SK-N-SH (cell line): Measurements from ENCODE around the gene RBPJL. TPM values are rescaled to one million over a fixed set of nuclear protein-coding genes. Genes with fewer than 3 reads are reported as not detected.

Source experiments
- CTCF ChIA-PET: fragments of 300-600, 350-600 bp; formaldehyde crosslinking; extraction: SDS; loops from one replicate; lab custom pipeline; 2021; lab: Yijun Ruan, JAX
- POLR2A ChIA-PET: fragments of 350-600 bp; sonication (Branson Sonifier 250); formaldehyde crosslinking; extraction: SDS; loops from one replicate; lab custom pipeline; 2020; ENCODE audit warnings: antibody characterized with exemption, inconsistent platforms; lab: Yijun Ruan, JAX
- DNase-seq: peaks from one replicate; pipeline ENCODE4 v3.0.0; 2012
- H2AFZ ChIP-seq: fragments of 200-600 bp; sonication (generic); 2 replicates; pipeline ENCODE4 v1.8.1; 2016; ENCODE audit warnings: antibody characterized with exemption, mild to moderate bottlenecking, low read depth
- H3F3A ChIP-seq: fragments of 200-600 bp; sonication (generic); replicated peaks from 2 replicates; pipeline ENCODE3; 2016; ENCODE audit warnings: antibody characterized with exemption, mild to moderate bottlenecking; ENCODE audit not compliant: insufficient read depth
- H3K27ac ChIP-seq, 2 experiments: fragments of 200-500 bp in 1 of 2; fragments of 200-600 bp in 1 of 2; sonication (Bioruptor generic) in 1 of 2; sonication (generic), shearing (Covaris generic) in 1 of 2; 2 replicates each; pipeline versions ENCODE4 v1.5.1 to v1.6.1; 2014 to 2016; ENCODE audit warnings: low read depth in 2 of 2, inconsistent platforms in 1 of 2, low read length in 1 of 2, mild to moderate bottlenecking in 1 of 2, mixed read lengths in 1 of 2
- H3K27me3 ChIP-seq: fragments of 200-600 bp; sonication (generic), shearing (Covaris generic); 2 replicates; pipeline ENCODE4 v1.6.1; 2016; ENCODE audit warnings: mixed run types; ENCODE audit not compliant: insufficient read depth
- H3K36me3 ChIP-seq, 2 experiments: fragments of 200-500 bp in 1 of 2; fragments of 200-600 bp in 1 of 2; sonication (Bioruptor generic) in 1 of 2; sonication (generic) in 1 of 2; replicated peaks in 1 of 2; 2 replicates each; pipeline versions ENCODE3 to v1.5.1; 2014 to 2016; ENCODE audit warnings: low read length in 1 of 2, mild to moderate bottlenecking in 1 of 2; ENCODE audit not compliant: insufficient read depth in 2 of 2, control insufficient read depth in 1 of 2
- H3K4me1 ChIP-seq, 2 experiments: fragments of 200-500 bp in 1 of 2; fragments of 200-600 bp in 1 of 2; sonication (Bioruptor generic) in 1 of 2; sonication (generic), shearing (Covaris generic) in 1 of 2; 2 replicates each; pipeline versions ENCODE4 v1.5.1 to v1.6.1; 2014 to 2016; ENCODE audit warnings: low read depth in 1 of 2, low read length in 1 of 2, mixed run types in 1 of 2; ENCODE audit not compliant: insufficient read depth in 2 of 2, control insufficient read depth in 1 of 2
- H3K4me2 ChIP-seq: fragments of 200-600 bp; sonication (generic), shearing (Covaris generic); 2 replicates; pipeline ENCODE4 v1.6.1; 2017; ENCODE audit warnings: mixed run types
- H3K4me3 ChIP-seq, 2 experiments: fragments of 200-500 bp in 1 of 2; fragments of 200-600 bp in 1 of 2; sonication (Bioruptor generic) in 1 of 2; sonication (generic), shearing (Covaris generic) in 1 of 2; 2 replicates each; pipeline versions ENCODE4 v1.5.1 to v1.8.1; 2014 to 2016; ENCODE audit warnings: low read depth in 2 of 2, inconsistent platforms in 1 of 2, low read length in 1 of 2, mild to moderate bottlenecking in 1 of 2, mixed read lengths in 1 of 2, moderate library complexity in 1 of 2
- H3K79me2 ChIP-seq: fragments of 200-600 bp; sonication (generic); 2 replicates; pipeline ENCODE4 v1.8.1; 2017; ENCODE audit warnings: mild to moderate bottlenecking; ENCODE audit not compliant: insufficient read depth
- H3K9ac ChIP-seq: fragments of 200-600 bp; sonication (generic); 2 replicates; pipeline ENCODE4 v1.6.1; 2017; ENCODE audit warnings: mixed run types
- H3K9me2 ChIP-seq: fragments of 200-600 bp; sonication (generic); 2 replicates; pipeline ENCODE4 v1.6.1; 2017; ENCODE audit warnings: mixed run types
- H3K9me3 ChIP-seq: fragments of 200-600 bp; sonication (generic); 2 replicates; pipeline ENCODE4 v1.6.1; 2017; ENCODE audit warnings: mixed run types, mild to moderate bottlenecking, moderate library complexity
- H4K20me1 ChIP-seq: fragments of 200-600 bp; sonication (generic); 2 replicates; pipeline ENCODE4 v1.6.1; 2017; ENCODE audit warnings: mild to moderate bottlenecking, mixed run types; ENCODE audit not compliant: insufficient read depth
- ELF1 ChIP-seq: IDR thresholded peaks from 2 replicates; pipeline ENCODE4 v1.4.0; 2012
- EP300 ChIP-seq, 2 experiments: IDR thresholded peaks; 2 replicates each; pipeline versions ENCODE4 v1.4.0 to v1.6.1; 2012; ENCODE audit warnings: borderline replicate concordance in 1 of 2, low read depth in 1 of 2, low read length in 1 of 2
- EZH2phosphoT487 ChIP-seq: fragments of 200-600 bp; sonication (generic); IDR thresholded peaks from 2 replicates; pipeline ENCODE4 v1.6.1; 2017; ENCODE audit warnings: low read depth, mixed run types, mild to moderate bottlenecking, antibody characterized with exemption, moderate library complexity, borderline replicate concordance
- FOXM1 ChIP-seq: IDR thresholded peaks from 2 replicates; pipeline ENCODE4 v1.4.0; 2012; ENCODE audit warnings: low read depth, mild to moderate bottlenecking
- GABPA ChIP-seq: IDR thresholded peaks from 2 replicates; pipeline ENCODE4 v1.4.0; 2012; ENCODE audit warnings: low read depth, mild to moderate bottlenecking
- SIN3A ChIP-seq: IDR thresholded peaks from 2 replicates; pipeline ENCODE4 v1.6.1; 2012; ENCODE audit warnings: low read depth, mild to moderate bottlenecking, low read length, moderate library complexity, borderline replicate concordance
- ZBTB33 ChIP-seq: IDR thresholded peaks from 2 replicates; pipeline ENCODE4 v1.4.0; 2012; ENCODE audit warnings: low read depth, borderline replicate concordance
- WGBS: methylation state at CpG from one replicate; pipeline ENCODE4 v1.1.6; 2017; ENCODE audit warnings: low lambda C conversion rate; 5-methylcytosine and 5-hydroxymethylcytosine counted together
- polyA plus RNA-seq, 3 experiments: library from polyadenylated mRNA; depleted of rRNA; stranded (reverse); fragments of >200 nt; gene quantifications; 2 replicates each; pipeline ENCODE4 v1.2.3, GENCODE V29; 2012
- TF ChIP-seq, protein P1 (sequence below): fragments of 200-600 bp; sonication (generic); IDR thresholded peaks from 2 replicates; pipeline ENCODE4 v1.6.1; 2017; ENCODE audit warnings: antibody characterized with exemption, mild to moderate bottlenecking, moderate library complexity

Gene RBPJL
- polyA plus RNA-seq, 1 of the 3 experiments (the other 2 are of a cell fraction), result not detected

GRCh38 chr20:45279992-45280391 is 26.6 kb upstream of the RBPJL start:
- Histone ChIP-seq H4K20me1 (no peaks in the 10 kb centered on the region), H3K27me3 (peaks cover 36% of the 10 kb centered on the region), H3K4me1 (no peaks in the 10 kb centered on the region), H3K9me2 (no peaks in the 10 kb centered on the region), H3K9me3 (no peaks in the 10 kb centered on the region), H2AFZ (no peak overlapping the region), H3K9ac (no peak overlapping the region), H3K4me2 (no peak overlapping the region), H3K4me3 (no peak overlapping the region), H3K79me2 (no peaks in the 10 kb centered on the region), H3F3A (no peaks in the 10 kb centered on the region), H3K27ac (no peak overlapping the region), H3K36me3 (no peaks in the 10 kb centered on the region)
- DNase-seq, result no peak
- CTCF ChIA-PET, result interaction anchor here (1.0 to 6.0 kb wide), 4 partner anchors 11 to 24 kb away, joined by 3 to 33 read pairs (median 14); no protein-coding TSS in a partner anchor
- POLR2A ChIA-PET, result no interaction called here
- 8% methylated on average over 1 of the region's 1 CpG for WGBS
- no peak for TF ChIP-seq ZBTB33
- no peak for TF ChIP-seq EP300 (IDR thresholded peaks at IDR 0.05; ENCODE audit: borderline replicate concordance in 1 of 2, low read depth in 1 of 2, low read length in 1 of 2)
- TF ChIP-seq, protein P1, sequence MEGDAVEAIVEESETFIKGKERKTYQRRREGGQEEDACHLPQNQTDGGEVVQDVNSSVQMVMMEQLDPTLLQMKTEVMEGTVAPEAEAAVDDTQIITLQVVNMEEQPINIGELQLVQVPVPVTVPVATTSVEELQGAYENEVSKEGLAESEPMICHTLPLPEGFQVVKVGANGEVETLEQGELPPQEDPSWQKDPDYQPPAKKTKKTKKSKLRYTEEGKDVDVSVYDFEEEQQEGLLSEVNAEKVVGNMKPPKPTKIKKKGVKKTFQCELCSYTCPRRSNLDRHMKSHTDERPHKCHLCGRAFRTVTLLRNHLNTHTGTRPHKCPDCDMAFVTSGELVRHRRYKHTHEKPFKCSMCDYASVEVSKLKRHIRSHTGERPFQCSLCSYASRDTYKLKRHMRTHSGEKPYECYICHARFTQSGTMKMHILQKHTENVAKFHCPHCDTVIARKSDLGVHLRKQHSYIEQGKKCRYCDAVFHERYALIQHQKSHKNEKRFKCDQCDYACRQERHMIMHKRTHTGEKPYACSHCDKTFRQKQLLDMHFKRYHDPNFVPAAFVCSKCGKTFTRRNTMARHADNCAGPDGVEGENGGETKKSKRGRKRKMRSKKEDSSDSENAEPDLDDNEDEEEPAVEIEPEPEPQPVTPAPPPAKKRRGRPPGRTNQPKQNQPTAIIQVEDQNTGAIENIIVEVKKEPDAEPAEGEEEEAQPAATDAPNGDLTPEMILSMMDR, result no peak

DNA sequence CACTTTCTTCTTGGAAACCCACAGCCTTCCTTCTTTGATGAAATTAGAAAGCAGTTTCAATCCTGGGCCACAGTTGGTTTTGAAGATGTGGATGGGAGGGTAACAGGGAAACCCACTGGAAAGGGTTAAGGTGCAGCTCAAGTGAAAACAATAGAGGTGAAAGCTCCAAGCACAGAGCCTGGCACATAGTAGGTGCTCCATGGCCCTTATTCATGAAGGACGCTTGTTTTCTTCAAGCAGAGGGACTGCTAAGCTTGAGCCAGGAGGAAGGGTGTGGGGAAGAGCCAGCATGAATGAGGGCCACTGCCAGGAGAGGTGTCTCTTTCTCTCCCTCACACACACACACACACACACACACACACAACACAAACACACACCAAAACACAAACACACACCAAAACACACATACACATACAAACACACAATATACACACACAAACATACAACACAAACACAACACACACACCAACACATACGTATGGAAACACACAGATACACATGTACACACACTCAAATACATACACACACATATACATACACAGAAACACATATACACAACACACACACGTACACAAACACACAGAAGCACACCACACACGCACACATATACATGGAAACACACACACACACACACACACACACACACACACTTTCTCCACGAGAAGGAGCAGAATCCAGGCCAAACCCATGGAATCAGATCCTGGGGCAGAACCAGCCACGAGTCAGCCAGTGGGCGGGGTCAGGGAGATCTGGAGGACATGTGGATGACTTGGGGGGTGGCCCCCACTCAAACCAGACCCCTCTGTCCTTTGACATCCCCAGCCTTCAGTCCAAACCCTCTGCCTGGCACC is 23.7 kb upstream of the RBPJL start:
- Histone ChIP-seq H3K36me3 (no peaks in the 10 kb centered on the region), H3K27me3 (peaks cover 31% of the 10 kb centered on the region), H3K27ac (no peak overlapping the region), H3K4me1 (no peaks in the 10 kb centered on the region), H3K9me3 (no peaks in the 10 kb centered on the region), H3K9me2 (no peaks in the 10 kb centered on the region), H3K79me2 (no peaks in the 10 kb centered on the region), H4K20me1 (no peaks in the 10 kb centered on the region), H3F3A (no peaks in the 10 kb centered on the region), H3K4me2 (no peak overlapping the region)
- no peak for DNase-seq
- WGBS, result 8% methylated on average over 6 of the region's 7 CpGs
- TF ChIP-seq ELF1 (no peak), SIN3A (no peak), FOXM1 (no peak), ZBTB33 (no peak), GABPA (no peak), EZH2phosphoT487 (no peak)
- TF ChIP-seq, all 33 proteins: peak for 0
- H3K9ac ChIP-seq, result no peak overlapping the region
- H3K4me3 ChIP-seq, result no peak overlapping the region
- ChIA-PET POLR2A (no interaction called here), CTCF (interaction anchor here (1.0 to 6.0 kb wide), 2 partner anchors 11 to 36 kb away, joined by 3 to 33 read pairs; no protein-coding TSS in a partner anchor)
- H2AFZ ChIP-seq, result no peak overlapping the region
